Heart right ventricle (tissue), 16 donors: ENCODE measurements around the gene LRRC8D. TPM values are rescaled to one million over a fixed set of nuclear protein-coding genes. Genes with fewer than 3 reads are reported as not detected.

Source experiments
- ATAC-seq, 8 donors: fragments of 200-7000 bp; cut with Tn5 transposase; one replicate each; pipeline ENCODE4 v1.9.1; 2020; ENCODE audit warnings: mild to moderate bottlenecking in 8 of 8, moderate library complexity in 8 of 8, moderate number of reproducible peaks in 1 of 8
- DNase-seq, 2 donors: peaks; one replicate each; pipeline ENCODE4 v3.0.0-alpha.2; 2020
- H3K27ac ChIP-seq, 10 donors: fragments of 200-600 bp; sonication (generic) in 2 of 10; one replicate each; pipeline versions ENCODE4 v1.5.0 to v1.8.0; 2020 to 2022; ENCODE audit warnings: mild to moderate bottlenecking in 3 of 10
- H3K27me3 ChIP-seq, 7 donors: fragments of 200-600 bp; one replicate each; pipeline ENCODE4 v1.8.0; 2021 to 2022; ENCODE audit warnings: mild to moderate bottlenecking in 2 of 7
- H3K36me3 ChIP-seq, 9 donors: fragments of 200-600 bp; sonication (generic) in 1 of 9; one replicate each; pipeline versions ENCODE4 v1.5.0 to v1.8.0; 2020 to 2022; ENCODE audit warnings: mild to moderate bottlenecking in 2 of 9
- H3K4me1 ChIP-seq, 9 donors: fragments of 200-600 bp; sonication (generic) in 1 of 9; one replicate each; pipeline versions ENCODE4 v1.5.0 to v1.8.0; 2020 to 2022; ENCODE audit warnings: mild to moderate bottlenecking in 4 of 9
- H3K4me3 ChIP-seq, 10 donors: fragments of 200-600 bp; sonication (generic) in 2 of 10; one replicate each; pipeline versions ENCODE4 v1.5.0 to v1.8.0; 2020 to 2022; ENCODE audit warnings: mild to moderate bottlenecking in 7 of 10, moderate library complexity in 2 of 10
- H3K9me3 ChIP-seq, 11 donors: fragments of 200-600 bp in 10 of 11; sonication (generic) in 2 of 11; one replicate each; pipeline versions ENCODE4 v1.5.0 to v1.8.0; 2013 to 2022; ENCODE audit warnings: mild to moderate bottlenecking in 2 of 11, control low read depth in 1 of 11, moderate library complexity in 1 of 11
- WGBS, 2 donors: extraction: QIAGEN DNeasy Blood & Tissue Kit; methylation state at CpG; one replicate each; pipeline ENCODE4 v1.1.7; 2013; ENCODE audit warnings: inconsistent platforms in 1 of 2; 5-methylcytosine and 5-hydroxymethylcytosine counted together
- intact Hi-C, 10 donors: fragments of 100-400 bp; cut with DNase I; formaldehyde crosslinking; loops; one replicate each; pipeline versions ENCODE4 v1.11.1 to v1.14.2; 2022
- polyA plus RNA-seq, 2 donors: library from polyadenylated mRNA; stranded (reverse); fragments of 200-250 nt; gene quantifications; one replicate each; pipeline ENCODE4 v1.2.3, GENCODE V29; 2013
- total RNA-seq, 10 donors: library from RNA; stranded (reverse); fragmentation: NEBNext Ultra II Directional in 3 of 10; extraction: Animal tissue kit (Norgen Biotek cat#: 25700) in 3 of 10; gene quantifications; one replicate each; pipeline versions ENCODE4 v1.2.1 to v1.2.4, GENCODE V29; 2021 to 2023
- TF ChIP-seq, protein P1 (sequence below), 9 donors: fragments of 200-600 bp; sonication (generic) in 2 of 9; IDR thresholded peaks; one replicate each; pipeline versions ENCODE4 v1.5.0 to v1.8.0; 2021 to 2022; ENCODE audit warnings: antibody characterized with exemption in 9 of 9, mild to moderate bottlenecking in 5 of 9, moderate library complexity in 1 of 9
- donor health status: Arrhythmogenic right ventricular cardiomyopathy.
- donor health status: ischemic (EF 13 %, LVEDD 7.1; RV severe dilation, severe dysfunction).
- donor health status: healthy with polysubstance abuse.
- donor health status: DM: no; HTN: yes; CAD: no.
- donor health status: DM: no; HTN: no; CAD: no.
- donor health status: ischemic (EF 25% LVEDD 6.9; RV normal size, moderate dysfunction).
- donor health status: ischemic (EF 25% LVEDD 5.7; RV mildly dilated, moderate dysfunction).
- donor health status: healthy.
- donor health status: DM: yes; HTN: yes; CAD: no.
- donor health status: Ischemic cardiomyopathy.
- donor health status: ischemic (EF 35%, LVEDD 5.7; RV mildly dilated, moderate dysfunction).
- donor health status: nonischemic (EF 11% LVEDD 7.7; RV severe dilation, severe dysfunction).
- donor health status: DM: yes; HTN: yes; CAD: no.
- donor health status: PGD.
- donor health status: ischemic (EF 29% LVEDD 5.4; RV normal size, mild dysfunction).
- donor health status: nonischemic (EF 23%, LVEDD 6.1; RV moderate dilation, normal function).

The LRRC8D gene
- total and polyA plus RNA-seq, 12 donors, result 3.0 to 11.0 (median 6.6) TPM

DNA sequence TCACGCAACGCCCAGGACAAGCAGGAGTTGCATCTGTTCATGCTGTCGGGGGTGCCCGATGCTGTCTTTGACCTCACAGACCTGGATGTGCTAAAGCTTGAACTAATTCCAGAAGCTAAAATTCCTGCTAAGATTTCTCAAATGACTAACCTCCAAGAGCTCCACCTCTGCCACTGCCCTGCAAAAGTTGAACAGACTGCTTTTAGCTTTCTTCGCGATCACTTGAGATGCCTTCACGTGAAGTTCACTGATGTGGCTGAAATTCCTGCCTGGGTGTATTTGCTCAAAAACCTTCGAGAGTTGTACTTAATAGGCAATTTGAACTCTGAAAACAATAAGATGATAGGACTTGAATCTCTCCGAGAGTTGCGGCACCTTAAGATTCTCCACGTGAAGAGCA is 113.6 kb downstream of the LRRC8D start:
- ATAC-seq (no peak), DNase-seq (no peak)
- intact Hi-C loops, result no loop called here
- Histone ChIP-seq H3K36me3 (peaks cover 0 to 37% (median 18%) of the 10 kb centered on the region in 9 donors), H3K4me3 (no peak overlapping the region), H3K27ac (no peak overlapping the region), H3K9me3 (no peaks in the 10 kb centered on the region), H3K4me1 (peaks cover 0 to 13% (median 6%) of the 10 kb centered on the region in 9 donors), H3K27me3 (no peaks in the 10 kb centered on the region)
- WGBS, 2 donors, result 97 to 98% methylated on average over 11 of the region's 11 CpGs
- TF ChIP-seq, protein P1, sequence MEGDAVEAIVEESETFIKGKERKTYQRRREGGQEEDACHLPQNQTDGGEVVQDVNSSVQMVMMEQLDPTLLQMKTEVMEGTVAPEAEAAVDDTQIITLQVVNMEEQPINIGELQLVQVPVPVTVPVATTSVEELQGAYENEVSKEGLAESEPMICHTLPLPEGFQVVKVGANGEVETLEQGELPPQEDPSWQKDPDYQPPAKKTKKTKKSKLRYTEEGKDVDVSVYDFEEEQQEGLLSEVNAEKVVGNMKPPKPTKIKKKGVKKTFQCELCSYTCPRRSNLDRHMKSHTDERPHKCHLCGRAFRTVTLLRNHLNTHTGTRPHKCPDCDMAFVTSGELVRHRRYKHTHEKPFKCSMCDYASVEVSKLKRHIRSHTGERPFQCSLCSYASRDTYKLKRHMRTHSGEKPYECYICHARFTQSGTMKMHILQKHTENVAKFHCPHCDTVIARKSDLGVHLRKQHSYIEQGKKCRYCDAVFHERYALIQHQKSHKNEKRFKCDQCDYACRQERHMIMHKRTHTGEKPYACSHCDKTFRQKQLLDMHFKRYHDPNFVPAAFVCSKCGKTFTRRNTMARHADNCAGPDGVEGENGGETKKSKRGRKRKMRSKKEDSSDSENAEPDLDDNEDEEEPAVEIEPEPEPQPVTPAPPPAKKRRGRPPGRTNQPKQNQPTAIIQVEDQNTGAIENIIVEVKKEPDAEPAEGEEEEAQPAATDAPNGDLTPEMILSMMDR (IDR thresholded peaks at IDR 0.05), result no peak

DNA sequence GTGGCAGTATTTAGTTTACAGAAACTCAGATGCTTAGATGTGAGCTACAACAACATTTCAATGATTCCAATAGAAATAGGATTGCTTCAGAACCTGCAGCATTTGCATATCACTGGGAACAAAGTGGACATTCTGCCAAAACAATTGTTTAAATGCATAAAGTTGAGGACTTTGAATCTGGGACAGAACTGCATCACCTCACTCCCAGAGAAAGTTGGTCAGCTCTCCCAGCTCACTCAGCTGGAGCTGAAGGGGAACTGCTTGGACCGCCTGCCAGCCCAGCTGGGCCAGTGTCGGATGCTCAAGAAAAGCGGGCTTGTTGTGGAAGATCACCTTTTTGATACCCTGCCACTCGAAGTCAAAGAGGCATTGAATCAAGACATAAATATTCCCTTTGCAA is 114.4 kb downstream of the LRRC8D start:
- Histone ChIP-seq H3K9me3 (no peaks in the 10 kb centered on the region), H3K36me3 (peaks cover 0 to 37% (median 18%) of the 10 kb centered on the region in 9 donors), H3K27ac (no peak overlapping the region), H3K4me3 (no peak overlapping the region), H3K4me1 (peaks cover 0 to 13% (median 6%) of the 10 kb centered on the region in 9 donors), H3K27me3 (no peaks in the 10 kb centered on the region)
- intact Hi-C loops, result no loop called here
- WGBS, 2 donors, result 92 to 94% methylated on average over 4 of the region's 4 CpGs
- TF ChIP-seq, protein P1 (IDR thresholded peaks at IDR 0.05), result no peak
- ATAC-seq (no peak), DNase-seq (no peak)

DNA sequence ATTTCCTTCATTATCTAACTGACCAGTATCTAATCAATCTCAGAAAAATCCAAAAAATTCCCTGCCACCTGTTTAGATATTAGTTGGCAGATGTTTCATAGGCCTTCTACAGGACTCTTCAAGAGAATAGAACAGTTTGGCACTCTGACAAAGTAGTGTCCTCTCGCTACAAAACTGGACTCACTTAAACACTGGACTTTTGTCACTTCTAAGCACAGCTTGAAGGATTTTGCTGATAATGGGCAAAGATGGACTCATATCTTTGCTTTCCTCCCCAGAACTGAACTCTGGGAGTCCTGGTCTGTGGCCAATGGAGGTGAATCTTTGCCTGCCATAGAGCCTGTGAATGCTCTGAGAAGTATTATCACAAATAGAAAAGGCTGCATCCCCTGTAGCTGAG is 115.9 kb downstream of the LRRC8D start:
- DNase-seq, result no peak
- 78 to 92% methylated on average over 1 of the region's 1 CpG for WGBS, 2 donors
- H3K4me1 ChIP-seq, result peaks cover 0 to 13% (median 6%) of the 10 kb centered on the region in 9 donors
- H3K27me3 ChIP-seq, result no peaks in the 10 kb centered on the region
- no peak overlapping the region for H3K27ac ChIP-seq
- TF ChIP-seq, protein P1 (IDR thresholded peaks at IDR 0.05), result no peak
- H3K4me3 ChIP-seq, result no peak overlapping the region
- no peak for ATAC-seq
- peaks cover 0 to 37% (median 18%) of the 10 kb centered on the region in 9 donors for H3K36me3 ChIP-seq
- intact Hi-C loops, result no loop called here
- H3K9me3 ChIP-seq, result no peaks in the 10 kb centered on the region

DNA sequence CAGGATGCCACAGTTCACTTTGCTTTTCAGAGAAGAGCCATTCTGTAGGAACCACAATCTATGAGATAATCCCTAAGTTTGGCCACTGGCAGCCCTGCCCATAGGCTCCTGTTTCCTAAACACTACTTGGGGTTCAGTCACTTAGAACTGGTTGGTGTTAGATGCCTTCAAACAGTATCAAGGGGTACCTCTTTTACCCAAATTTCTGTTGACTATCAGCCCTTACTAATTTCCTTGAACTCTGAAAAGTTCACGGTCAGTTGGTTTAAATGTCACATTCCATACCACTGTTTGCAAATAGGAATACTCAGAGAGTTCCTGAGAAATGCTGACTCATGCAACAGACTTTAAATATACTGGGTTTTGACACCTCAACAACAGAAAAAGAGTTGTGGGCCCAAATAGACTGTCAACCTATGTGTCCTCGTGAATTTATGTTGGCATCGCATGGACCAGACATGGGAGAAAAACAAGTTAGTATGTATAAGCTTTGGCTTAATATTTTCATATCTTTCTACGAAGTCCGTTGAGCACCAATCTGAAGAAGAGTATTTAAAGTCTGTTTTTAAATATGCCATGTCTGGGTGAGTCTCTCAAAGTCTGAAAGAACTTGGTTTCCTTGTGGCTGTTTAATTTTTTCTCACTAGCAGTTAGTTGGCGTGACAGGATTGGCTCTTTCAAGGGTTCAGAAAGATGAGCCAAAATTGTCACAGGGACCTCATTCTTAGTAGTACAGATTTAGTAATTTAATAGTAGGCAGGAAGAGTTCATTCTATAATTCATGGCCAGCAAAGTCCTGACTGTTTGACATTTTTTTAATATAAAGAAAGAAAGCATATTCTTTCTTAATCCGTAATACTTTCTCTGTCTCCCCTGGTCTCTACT is 117.6 kb downstream of the LRRC8D start:
- H3K27ac ChIP-seq, result no peak overlapping the region

More for the DNA sequence above, 117.6 kb downstream of the LRRC8D start:
- peak in 1 of 8 donors; percentile 30 for ATAC-seq
- Histone ChIP-seq H3K9me3 (no peaks in the 10 kb centered on the region), H3K4me1 (peaks cover 0 to 27% (median 6%) of the 10 kb centered on the region in 9 donors), H3K27me3 (no peaks in the 10 kb centered on the region), H3K36me3 (peaks cover 0 to 28% (median 12%) of the 10 kb centered on the region in 9 donors), H3K4me3 (no peak overlapping the region)
- TF ChIP-seq, protein P1 (IDR thresholded peaks at IDR 0.05), result no peak
- 88 to 94% methylated on average over 7 of the region's 7 CpGs for WGBS, 2 donors
- intact Hi-C loops, result no loop called here
- no peak for DNase-seq
